Measurements from ENCODE around the gene TM4SF20. TPM values are rescaled to one million over a fixed set of nuclear protein-coding genes. Genes with fewer than 3 reads are reported as not detected.

The TM4SF20 gene
- total RNA-seq: not detected

DNA sequence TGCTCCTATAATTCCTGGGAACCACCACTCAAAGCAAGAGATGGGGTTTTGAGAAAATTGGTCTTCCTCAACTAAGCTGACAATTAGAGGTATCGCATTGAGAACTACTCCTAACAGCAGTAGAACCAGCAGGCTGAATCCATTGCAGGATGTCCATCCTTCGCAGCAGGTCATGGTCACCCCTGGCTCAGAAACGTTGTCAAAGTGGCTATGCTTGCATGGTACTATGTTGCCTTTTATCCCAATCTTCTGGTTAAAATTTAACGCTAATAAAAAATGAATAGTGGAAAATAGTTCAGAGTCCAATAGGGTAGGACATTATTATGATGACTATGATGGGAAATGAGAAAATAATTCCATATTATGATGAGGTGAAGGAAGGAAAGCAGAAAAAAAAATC lies at the start of gene TM4SF20:
Gene TM4SF20 (minus strand): TSS at position 212 of the 400 bp plus-strand sequence. CDS start 38 bp downstream, at position 174.
- DNase-seq: no peak

DNA sequence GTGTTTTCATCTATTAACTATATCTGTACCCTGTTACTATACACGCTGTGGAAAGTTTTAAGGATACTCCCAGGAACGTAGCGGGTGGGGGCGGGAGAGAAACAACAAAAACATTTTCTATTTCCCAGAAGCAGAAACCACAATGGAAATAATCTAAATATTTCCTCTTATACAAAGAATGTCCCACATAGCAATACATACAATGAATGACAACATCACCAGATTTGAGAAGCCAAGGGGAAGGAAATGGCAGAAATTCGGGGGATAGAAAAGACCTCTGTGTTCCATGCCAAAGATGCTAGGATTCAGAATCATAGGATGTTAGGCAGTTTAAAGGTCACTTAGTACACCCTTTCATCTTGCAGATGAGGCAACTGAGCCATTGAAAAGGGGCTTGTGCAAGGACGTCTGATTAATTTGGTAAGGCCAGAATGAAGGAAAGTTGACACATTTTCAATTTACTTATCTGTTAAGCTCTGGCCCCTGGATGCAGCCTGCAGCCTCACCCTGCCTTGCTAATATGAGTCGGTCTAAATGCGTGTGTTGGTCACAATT lies 49.7 kb upstream of the TM4SF20 start:
- no peak for DNase-seq

DNA sequence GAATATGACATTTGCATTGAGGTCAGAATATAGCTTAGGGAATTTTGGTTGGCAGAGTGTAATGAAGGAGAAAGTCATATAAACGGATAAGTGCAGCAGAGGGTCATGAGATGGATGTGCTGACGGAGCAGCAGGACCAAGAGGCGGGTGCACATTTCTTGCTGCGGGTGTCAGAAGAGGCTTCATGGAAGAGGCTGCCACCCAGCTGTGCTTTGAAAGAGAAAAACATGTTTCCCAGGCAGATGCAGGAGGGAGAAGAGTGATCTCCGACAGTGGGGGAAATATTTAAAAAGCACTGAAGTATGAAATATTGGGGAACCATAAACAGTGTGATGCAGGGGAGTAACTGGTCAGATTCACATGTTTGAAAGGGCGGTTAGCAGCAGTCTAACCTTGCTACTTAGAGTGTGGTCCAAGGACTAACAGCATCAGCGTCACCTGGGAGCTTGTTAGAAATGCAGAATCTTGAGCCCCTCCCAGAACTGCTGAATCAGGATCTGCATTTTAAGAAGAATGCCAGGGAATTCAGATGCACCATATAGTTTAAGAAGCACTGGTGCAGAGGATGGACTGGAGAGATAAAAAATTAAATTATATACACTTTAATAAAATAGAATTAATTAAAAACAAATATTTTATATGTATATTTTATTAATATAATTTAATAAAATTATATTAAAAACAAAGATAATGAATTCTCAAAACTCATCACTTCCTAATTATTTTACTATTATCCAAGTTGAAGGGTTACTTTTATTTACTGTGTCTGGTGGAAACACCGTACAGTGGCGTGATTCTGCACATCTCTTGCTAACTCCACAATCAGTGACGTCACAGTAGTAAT lies 44.8 kb upstream of the TM4SF20 start:
- DNase-seq: no peak

DNA sequence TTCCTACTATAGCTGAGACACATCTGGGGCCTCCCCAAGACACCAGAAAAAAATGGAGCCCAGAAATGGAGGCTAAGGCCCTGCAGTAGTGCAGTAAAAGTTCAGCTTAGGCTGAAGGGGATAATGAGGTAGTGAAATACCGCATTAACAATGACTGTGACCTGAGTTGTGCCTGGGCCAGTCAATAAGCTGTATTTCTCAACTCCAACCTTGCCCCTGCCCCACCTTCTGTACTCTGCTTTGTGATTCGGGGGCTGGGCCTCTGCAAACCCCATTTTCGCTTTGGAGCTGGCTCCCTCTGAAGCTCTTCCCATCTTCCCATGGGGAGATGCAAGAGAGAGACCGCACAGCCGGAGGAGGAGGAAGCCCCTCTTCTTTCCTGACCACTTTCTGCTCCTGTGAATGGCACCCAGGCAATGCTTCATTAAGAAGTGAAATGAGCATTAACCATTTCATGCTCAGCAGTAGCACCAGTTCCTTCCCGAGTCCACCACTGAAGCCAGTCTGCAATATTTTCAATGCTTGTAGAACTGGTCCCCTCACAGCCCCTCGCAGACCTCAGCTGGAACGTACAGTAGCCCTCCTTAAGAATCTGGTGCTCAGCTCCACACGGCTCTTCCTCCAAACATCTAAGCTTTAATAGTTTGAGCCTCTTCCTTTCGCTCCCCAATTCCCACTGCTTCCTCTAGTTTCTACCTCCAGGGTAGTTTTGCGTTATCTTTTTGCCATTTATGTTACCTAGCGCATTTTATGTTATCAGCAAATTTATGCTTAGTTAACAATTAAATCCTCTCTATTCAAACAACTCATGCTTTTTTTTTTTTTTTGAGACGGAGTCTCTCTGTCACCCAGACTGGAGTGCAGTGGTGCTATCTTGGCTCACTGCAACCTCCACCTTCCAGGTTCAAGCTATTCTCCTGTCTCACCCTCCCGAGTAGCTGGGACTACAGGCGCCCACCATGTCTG lies 41.3 kb upstream of the TM4SF20 start:
- DNase-seq: no peak

GRCh38 chr2:227416701-227417100 lies 37.6 kb upstream of the TM4SF20 start:
- DNase-seq: no peak

GRCh38 chr2:227415538-227416424 lies 36.7 kb upstream of the TM4SF20 start:
- DNase-seq: no peak

DNA sequence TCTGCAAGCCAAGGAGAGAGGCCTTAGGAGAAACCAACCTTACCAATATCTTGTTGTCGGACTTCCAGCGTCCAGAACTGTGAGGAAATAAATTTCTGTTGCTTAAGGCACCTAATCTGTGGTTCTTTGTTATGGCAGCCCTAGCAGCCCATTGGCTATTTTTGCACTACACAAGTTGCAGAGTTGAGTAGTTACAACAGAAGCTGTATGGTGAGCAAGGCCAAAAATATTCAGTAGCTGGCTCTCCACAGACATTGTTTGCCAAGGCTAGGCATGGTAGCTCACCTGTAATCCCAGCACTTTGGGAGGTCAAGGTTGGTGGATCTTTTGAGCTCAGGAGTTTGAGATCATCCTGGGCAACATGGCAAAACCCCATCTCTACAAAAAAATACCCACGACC lies 35.7 kb upstream of the TM4SF20 start:
- no peak for DNase-seq

- DNase-seq: no peak
Observed at GRCh38 chr2:227413371-227413770, 34.3 kb upstream of the TM4SF20 start.

DNA sequence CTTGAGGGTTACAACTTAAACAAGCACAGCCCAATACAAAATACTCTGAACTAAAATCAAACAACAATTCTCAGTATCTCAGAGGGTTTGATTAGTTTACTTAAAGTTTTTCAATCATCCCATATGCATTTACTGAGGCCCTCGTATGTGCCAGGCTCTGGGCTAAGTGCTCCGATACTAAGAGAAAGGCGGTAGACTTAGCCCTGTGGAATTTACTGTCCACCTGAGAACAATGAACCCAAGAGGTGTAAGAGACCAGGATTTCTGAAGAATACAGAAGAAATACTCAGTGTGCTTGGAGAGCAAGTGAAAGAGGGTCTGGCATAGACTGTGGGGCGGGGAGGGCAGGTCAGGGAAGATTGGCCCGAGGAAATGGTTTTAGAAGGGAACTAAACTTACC lies 33.8 kb upstream of the TM4SF20 start:
- DNase-seq: no peak

DNA sequence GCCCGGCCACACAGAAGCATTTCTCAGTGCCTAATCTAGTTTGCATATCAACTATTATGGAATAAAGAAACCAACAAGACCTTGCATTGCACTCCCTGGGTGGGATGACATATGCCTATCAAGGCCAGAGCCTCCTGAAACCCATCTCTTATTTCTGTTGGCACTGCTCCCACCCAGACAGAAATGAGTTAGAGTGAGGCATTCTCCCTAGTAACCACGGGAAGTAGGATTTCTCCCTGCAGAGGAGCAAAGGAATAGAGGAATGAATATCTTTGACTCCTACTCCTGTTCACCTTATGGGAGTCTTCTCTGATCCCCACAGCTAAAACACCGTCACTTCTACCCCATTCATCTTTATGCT lies 32.9 kb upstream of the TM4SF20 start:
- DNase-seq: no peak

DNA sequence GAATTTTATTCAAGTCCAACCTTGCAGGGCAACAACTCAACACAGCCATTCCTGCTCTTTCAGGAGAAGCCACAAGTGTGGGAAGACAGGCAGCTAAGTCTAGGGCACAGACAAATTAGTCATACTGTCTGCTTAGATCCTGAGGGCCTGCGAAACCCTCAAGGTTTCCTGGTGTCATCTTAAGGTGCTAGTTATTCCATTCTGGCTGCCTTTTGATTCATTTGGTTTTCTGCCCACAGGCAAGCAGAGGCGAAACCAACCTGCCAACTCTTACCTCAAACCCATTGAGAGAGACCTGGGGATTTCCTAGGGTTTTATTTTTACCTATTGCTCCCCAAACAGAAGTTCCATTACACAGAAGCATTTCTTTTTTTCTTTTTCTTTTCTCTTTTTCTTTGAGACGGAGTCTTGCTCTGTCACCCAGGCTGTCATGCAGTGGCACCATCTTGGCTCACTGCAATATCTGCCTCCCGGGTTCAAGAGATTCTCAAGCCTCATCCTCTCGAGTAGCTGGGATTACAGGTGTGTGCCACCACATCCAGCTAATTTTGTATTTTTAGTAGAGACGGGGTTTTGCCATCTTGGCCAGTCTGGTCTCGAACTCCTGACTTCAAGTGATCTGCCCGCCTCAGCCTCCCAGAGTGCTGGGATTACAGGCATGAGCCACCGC lies 32.3 kb upstream of the TM4SF20 start:
- no peak for DNase-seq

DNA sequence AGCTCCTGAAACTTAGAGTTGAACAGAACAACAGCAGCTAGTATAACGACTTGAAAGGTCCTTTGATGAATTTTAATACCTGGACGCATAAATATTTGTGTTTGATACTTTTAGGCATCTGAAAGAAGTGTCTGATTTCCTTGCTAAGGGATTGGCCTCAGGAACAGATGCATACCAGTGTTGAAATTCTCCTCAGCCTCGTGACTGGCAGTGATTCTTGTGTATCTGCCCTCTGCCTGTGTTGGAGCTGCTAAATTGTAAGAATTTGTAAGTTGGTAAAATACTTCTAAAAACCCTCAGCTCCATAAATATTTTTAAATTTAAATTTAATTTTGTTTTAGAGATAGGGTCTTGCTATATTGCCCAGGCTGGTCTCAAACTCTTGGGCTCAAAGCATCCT lies 31.1 kb upstream of the TM4SF20 start:
- DNase-seq: no peak

- DNase-seq: no peak
Observed at GRCh38 chr2:227407591-227408151, 28.6 kb upstream of the TM4SF20 start.

DNA sequence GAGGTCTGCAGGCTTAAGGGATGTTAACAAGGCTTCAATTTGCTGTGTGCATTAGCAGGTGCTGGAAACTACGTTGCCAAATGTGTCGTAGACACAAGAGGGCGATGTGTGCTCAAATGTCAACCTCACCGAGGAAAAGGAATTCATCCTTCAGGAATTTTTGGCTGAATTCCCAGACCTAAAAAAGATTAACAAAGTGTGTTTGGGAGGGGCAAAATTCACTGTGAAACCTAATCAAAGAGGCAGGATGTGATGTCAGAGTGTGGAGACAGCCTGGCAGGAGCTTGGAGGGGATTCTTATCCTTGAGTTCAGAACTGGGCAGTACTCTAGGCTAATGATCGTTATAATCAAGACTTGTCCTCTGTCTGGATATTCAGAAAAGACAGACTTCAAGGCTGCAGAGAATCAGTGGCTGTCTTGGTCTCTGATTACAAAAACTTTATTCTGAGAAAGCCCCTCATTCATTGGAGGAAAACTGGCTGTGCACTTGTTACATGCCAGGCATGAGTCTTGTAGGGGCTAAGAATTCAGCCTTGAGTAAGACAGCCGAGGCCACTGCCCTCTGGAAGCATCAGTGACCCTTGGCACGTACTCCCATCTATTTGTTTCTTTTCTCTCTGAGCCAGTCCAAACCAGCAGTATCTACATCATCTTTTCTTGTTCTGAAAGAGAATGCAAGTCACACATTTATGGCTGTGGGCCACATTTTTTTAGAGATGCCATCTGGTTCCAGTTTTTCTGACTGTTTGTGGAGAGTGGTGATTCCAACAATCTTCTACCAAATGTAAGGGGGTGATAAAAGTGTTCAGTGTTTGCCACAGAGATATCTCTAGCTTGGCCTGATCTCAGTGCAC lies 27.3 kb upstream of the TM4SF20 start:
- DNase-seq: peak; percentile 56

GRCh38 chr2:227404585-227405271 lies 25.6 kb upstream of the TM4SF20 start:
- DNase-seq: no peak

DNA sequence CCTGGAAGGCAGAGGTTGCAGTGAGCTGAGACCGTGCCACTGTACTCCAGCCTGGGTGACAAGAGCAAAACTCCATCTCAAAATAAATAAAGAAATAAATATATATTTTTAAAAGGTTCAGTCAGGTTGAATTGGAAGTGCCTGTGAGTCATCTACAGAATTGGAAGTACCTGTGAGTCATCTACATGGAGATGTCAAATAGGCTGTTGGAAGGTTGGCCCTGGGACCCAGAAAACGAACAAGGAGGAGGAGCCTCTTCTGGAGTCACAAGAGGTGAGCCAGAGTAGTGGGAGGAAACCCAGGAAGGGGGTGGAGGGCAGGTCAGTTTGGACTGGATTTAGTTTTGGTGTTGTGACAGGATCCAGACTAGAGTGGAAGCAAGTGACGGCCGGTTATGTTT lies 23.9 kb upstream of the TM4SF20 start:
- no peak for DNase-seq

GRCh38 chr2:227402321-227402720 lies 23.2 kb upstream of the TM4SF20 start:
- no peak for DNase-seq

DNA sequence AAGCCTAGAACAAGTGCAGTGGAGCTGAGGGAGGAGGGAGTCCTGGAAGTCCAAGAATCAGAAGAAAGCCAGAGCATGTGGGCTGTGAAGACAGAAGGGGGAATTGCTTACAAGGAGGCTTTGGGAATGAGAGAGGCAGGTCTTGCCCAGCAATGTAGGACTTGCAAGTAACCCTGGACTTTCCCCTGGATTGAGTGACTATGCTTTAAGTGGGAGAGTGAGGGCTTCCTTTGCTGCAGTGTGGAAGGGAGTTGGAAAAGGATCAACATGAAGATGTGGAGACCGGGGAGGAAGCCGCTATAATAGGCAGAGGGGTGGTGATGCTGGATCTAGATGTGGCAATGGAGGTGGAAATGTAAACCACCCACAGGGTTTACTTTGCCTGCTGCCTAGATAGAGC lies 22.4 kb upstream of the TM4SF20 start:
- DNase-seq: no peak

All from occipital lobe (tissue), 2 donors.